HG02840 (cell line): ENCODE results near the gene RBPMS2.
A peak's percentile ranks its signal among the peaks of the same experiment; 100 is the strongest.

ENCODE experiments used
- ATAC-seq: cut with Tn5 transposase; IDR thresholded peaks from one replicate; pipeline ENCODE4 v1.9.1; 2021; ENCODE audit warnings: mild to moderate bottlenecking, moderate library complexity, moderate number of reproducible peaks; ENCODE audit not compliant: unreplicated experiment, low FRiP score

RBPMS2 gene

DNA sequence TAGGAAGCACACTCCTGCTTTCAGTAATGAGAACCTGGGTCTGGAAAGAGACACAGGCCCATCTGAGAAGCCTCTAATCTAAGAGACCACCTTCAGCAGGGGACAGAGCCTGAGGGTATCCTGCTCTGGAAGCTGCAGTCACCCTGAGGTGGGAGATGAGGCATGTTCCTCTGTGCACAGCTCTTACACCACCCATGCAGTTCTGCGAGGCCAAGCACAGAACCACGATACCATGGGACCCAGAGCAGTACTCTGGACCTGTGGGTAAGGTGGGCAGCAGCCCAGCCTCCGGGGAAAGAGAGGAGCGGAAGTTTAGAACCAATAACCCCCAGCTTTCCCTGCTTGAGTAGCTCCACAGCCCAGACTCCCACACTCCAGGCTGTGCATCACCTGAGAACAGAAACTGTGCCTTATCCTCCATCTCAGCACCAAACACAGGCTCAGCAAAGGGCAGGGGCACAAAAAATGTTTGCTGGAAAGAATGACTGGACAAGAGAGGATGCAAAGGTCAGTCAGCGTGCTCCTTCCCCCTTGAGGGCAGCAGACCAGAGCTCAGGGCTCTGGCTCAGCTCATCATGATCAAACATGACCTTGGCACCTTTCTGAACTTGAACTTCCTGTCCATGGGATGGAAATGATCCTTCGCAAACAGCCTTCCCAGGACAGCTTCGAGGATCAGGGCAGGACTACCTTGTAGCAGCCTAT, 43.1 kb downstream of the RBPMS2 start:
- no peak for ATAC-seq

DNA sequence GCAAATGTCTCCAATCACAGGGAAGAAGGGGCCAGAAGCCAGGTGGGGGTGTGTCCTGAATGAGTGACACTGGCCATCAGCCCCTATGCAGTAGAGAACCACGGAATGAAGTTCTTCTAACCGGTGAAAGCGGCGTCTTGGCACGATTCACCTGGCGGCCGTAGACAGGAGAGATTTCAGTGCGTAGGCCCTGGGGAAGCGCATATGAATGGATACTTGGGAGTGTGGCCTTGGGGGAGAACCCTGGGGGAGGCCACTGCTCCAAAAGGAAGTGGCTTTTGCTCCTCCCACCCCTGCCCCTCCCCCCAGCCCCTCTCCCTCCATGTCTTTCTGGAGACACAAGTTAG, 43.6 kb downstream of the RBPMS2 start:
- no peak for ATAC-seq

DNA sequence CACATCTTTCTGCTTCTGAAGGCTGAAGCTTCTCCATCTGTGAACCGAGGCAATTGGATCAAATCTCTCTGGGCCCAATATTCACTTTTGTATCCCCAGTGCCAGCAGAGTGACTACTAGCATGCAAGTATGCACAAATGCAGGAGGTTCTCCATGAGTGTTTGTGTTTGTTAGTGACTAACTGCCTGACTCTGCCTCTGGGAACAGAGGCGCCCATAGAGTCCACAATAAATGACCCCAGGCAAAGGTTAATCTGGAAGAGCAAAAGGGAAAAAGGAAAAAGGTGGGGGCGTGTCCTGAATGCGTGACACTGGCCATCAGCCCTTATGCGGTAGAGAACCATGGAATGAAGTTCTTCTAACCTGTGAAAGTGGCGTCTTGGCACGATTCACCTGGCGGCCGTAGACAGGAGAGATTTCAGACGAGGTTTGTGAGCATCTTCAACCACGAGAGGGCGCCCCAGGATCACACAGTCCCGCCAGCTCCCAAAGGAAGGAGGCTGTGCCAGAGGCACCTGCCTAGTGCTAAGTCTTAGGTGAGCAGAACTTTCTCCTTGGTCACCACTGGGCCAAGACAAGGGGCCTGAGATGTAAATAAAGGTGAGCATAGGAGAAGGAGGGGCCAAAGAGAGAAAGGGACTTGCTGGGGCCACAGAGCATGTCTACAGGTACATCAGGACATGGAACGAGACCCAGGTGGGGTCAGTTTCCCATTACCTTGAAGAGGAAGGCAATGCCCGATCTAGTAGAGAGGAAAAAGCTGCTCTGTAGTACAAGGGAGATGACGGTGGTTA, 44.2 kb downstream of the RBPMS2 start:
- ATAC-seq = no peak

GRCh38 chr15:64730151-64730550, 45.2 kb downstream of the RBPMS2 start:
- ATAC-seq = no peak

GRCh38 chr15:64720188-64720587, 55.2 kb downstream of the RBPMS2 start:
- ATAC-seq = no peak

DNA sequence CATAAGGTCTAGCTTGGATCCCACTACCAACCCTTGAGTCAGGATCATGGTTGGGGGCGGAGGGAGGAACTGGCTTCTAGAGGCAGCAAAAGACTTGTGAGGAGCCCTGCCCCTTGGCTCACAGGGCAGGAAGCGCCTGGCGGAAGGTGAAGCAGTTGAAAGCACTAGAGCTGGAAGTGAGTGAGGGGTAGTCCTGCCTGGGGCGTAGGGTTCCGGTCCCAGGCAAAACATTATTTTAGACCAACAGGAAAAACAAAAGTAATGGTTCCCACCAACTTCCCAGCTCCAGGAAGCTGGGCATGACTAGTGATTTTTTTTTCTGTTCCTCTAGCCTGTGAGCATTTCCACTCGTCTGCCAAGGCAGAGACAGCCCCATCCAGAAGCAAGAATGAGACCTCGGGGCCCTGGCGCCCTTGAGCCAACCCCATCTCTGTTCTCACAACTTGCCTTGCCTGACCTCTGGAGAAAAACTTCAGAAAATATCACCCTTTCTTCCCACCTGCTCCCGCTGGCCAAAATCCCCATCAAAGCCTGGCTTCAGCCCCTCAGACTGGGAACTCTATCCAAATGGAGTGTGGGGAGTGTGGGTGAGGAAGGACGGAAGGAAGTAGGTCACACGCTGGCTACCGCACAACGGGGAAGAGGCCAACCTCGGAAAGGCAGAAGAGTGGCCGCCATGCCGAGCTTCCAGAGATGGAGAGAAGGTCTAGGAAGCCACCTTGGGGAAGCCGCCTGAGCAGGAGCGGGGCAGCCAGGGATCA, 57.5 kb downstream of the RBPMS2 start:
- ATAC-seq = no peak

GRCh38 chr15:64717130-64717529, 58.3 kb downstream of the RBPMS2 start:
- no peak for ATAC-seq

DNA sequence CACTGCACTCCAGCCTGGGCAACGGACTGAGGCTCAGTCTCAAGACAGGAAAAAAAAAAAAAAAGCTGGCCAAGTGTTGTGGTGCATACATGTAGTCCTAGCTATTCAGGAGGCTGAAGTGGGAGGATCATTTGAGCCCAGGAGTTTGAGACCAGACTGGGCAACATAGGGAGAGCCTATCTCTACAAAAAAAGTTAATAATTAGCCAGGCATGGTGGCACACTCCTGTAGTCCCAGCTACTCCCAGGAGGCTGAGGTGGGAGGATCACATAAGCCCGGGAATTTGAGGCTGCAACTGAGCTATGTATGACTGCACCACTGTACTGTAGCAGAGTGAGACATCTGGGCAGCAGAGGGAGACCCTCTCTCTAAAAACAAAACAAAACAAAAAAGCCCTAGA, 58.9 kb downstream of the RBPMS2 start:
- ATAC-seq = no peak

DNA sequence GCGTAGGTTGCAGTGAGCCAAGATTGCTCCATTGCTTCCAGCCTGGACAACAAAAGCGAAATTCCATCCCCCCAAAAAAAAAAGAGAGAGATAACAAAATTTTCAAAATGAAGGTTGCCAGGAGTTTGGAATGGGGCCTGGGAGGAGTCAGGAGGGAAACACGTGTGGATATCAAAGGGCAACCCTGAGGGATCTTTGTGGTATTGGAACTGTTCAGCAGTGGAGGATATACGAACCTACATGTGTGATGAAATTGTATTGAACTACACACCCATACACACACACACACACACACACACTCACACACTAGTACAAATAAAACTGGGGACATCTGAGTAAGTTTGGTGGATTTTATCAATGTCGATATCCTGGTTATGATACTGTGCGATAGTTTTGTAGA, 61.8 kb downstream of the RBPMS2 start:
- no peak for ATAC-seq

DNA sequence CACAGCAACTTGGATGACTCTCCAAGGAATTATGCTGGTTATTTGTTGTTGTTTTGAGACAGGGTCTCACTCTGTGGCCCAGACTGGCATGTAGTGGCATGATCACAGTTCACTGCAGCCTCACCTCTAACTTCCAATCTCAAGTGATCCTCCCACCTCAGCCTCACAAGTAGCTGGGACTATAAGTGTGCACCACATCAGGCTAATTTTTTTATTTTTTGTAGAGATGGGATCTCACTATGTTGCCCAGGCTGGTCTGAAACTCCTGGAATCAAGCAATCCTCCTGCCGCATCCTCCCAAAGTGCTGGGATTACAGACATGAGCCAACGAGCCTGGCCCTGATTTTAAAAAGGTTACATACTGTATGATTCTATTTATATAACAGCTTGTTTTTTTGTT, 63.0 kb downstream of the RBPMS2 start:
- ATAC-seq = no peak

DNA sequence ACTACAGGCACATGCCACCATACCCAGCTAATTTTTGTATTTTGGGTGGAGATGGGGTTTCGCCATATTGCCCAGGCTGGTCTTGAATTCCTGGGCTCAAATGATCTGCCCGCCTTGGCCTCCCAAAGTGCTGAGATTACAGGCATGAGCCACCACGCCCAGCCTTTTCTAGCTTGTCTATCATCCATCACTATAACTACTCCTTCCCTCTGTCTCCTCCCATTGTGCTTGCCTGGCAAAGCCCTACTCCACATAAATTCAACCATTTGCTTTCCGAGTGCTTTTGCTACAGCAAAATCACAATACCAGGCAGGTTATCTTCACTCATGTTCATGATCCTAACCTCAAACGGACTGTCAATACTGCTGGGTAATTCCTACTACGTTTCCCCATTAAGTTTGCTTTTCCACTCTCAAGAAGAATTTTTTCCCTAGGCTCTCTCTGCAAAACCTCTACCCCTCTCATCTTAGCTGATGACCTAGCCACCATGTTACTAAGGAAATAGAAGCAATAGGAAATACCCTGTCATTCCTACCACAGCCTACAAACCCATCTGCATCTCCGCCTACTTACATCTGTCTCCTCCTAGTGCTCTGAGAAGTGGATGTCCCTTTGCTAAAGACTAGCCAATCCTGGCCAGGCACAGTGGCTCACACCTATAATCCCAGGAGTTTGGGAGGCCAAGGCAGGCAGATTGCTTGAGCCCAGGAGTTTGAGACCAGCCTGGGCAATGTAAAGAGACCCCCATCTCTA, 64.5 kb downstream of the RBPMS2 start:
- ATAC-seq = no peak

GRCh38 chr15:64706011-64706911, 69.1 kb downstream of the RBPMS2 start:
- ATAC-seq = no peak

DNA sequence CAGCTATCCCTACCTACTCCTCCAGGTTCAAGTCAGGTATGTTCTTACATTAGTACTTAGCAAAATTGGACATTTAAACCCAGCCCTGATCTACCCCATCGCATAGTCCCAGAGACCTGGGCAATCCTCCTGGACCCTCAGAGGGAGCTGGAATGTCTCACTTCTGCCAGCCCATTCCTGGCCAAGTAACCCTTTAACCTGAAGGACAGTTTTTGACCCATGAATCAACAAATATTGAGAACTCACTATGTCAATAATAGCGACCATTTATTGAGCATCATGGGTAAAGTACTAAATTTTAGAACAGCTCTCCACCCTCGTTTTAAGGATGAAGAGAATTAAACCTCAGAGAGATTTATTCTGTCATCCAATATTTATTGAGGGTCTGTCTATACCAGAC, 70.4 kb downstream of the RBPMS2 start:
- no peak for ATAC-seq

DNA sequence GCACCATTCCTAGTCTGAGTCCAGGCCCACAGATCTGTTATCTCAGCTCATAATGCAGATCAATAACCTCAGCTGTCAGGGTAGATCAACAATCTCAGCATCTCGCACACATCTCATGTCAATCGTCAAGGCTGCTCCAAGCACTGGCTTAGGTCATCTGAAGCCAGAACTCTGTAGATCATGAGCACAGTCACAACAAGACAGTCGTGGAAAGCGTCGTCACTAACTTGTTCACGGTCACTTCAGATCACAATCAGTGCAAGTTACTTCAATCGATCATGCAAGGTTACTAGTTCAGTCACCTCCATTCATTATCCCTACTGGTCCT, 71.8 kb downstream of the RBPMS2 start:
- ATAC-seq = peak; percentile 4

DNA sequence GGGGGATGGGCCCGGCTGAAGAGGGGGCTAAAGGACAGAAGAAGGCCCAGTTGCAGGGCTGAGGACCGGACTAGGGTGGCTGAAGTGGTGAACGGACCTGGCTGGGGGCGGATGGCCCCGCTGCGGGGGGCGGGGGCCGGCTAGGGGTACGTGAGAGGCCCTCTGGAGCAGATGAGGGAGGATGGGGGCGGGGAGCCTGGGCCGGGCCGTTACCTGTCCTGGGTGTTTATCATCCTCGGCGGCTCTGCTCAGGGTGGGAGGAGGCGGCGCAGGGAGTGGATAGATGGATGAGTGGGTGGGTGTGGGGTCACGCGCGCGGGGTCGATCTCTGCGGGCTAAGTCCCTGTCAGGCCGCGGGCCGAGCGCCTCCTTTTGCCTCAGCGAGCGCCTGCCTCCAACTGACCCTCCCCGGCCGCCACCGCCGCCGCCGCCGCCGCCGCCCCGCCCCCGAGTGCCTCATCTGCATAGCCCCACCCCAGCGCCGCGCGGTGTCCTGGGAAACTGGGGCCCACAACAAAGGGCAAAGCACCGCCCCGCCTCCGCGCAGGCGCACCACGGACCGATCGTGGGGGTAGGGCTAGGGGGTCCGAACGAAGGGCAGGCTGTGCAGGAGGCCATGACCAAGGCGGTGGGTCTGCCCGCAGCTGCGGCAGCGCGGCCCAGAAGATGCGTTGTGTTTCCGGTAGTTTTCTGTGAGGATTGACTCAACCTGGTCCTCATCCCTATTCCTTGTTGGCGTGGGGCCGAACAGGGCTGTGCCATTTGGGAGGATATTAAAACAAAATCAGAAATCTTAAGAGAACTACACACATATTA, 72.4 kb downstream of the RBPMS2 start:
- peak; percentile 81 for ATAC-seq

- no peak for ATAC-seq
Observed at GRCh38 chr15:64701482-64702184, 73.8 kb downstream of the RBPMS2 start.

GRCh38 chr15:64701051-64701450, 74.3 kb downstream of the RBPMS2 start:
- no peak for ATAC-seq

GRCh38 chr15:64699751-64700388, 75.5 kb downstream of the RBPMS2 start:
- ATAC-seq = no peak
